H9 (cell line): ENCODE results near the gene SP6. TPM values are rescaled to one million over a fixed set of nuclear protein-coding genes. Genes with fewer than 3 reads are reported as not detected.

Source experiments
- DNase-seq: peaks from one replicate; pipeline ENCODE4 v3.0.0-alpha.2; 2017
- H2AFZ ChIP-seq: one replicate; pipeline ENCODE4 v1.6.1; 2013; ENCODE audit warnings: mild to moderate bottlenecking, low read length, control low read depth, moderate library complexity
- H2AK5ac ChIP-seq: 2 replicates; pipeline ENCODE4 v1.6.1; 2013; ENCODE audit warnings: low read length, control low read depth, mixed read lengths; ENCODE audit not compliant: insufficient read length
- H2BK120ac ChIP-seq: one replicate; pipeline ENCODE4 v1.6.1; 2013; ENCODE audit warnings: low read depth, mild to moderate bottlenecking, low read length, control low read depth, inconsistent platforms; ENCODE audit not compliant: poor library complexity, severe bottlenecking
- H2BK12ac ChIP-seq: 2 replicates; pipeline ENCODE4 v1.6.1; 2013; ENCODE audit warnings: low read length, control low read depth, mixed read lengths, low read depth; ENCODE audit not compliant: insufficient read length
- H2BK15ac ChIP-seq: 2 replicates; pipeline ENCODE4 v1.6.1; 2013; ENCODE audit warnings: low read depth, low read length, control low read depth
- H2BK20ac ChIP-seq: one replicate; pipeline ENCODE4 v1.6.1; 2013; ENCODE audit warnings: low read depth, mild to moderate bottlenecking, low read length, control low read depth, inconsistent platforms; ENCODE audit not compliant: poor library complexity, severe bottlenecking
- H2BK5ac ChIP-seq: 2 replicates; pipeline ENCODE4 v1.6.1; 2013; ENCODE audit warnings: low read length, control low read depth, mixed read lengths; ENCODE audit not compliant: insufficient read length
- H3K14ac ChIP-seq: 2 replicates; pipeline ENCODE4 v1.6.1; 2013; ENCODE audit warnings: low read length, control low read depth; ENCODE audit not compliant: insufficient read depth
- H3K18ac ChIP-seq: 2 replicates; pipeline ENCODE4 v1.6.1; 2013; ENCODE audit warnings: low read depth, mild to moderate bottlenecking, mixed read lengths, low read length, control low read depth; ENCODE audit not compliant: insufficient read length
- H3K23ac ChIP-seq: 2 replicates; pipeline ENCODE4 v1.6.1; 2013; ENCODE audit warnings: low read length, control low read depth, mixed read lengths, low read depth; ENCODE audit not compliant: insufficient read length
- H3K23me2 ChIP-seq: 2 replicates; pipeline ENCODE4 v1.6.1; 2013; ENCODE audit warnings: low read depth, mild to moderate bottlenecking, mixed read lengths, low read length, control low read depth; ENCODE audit not compliant: insufficient read length, poor library complexity, severe bottlenecking
- H3K27ac ChIP-seq: 2 replicates; pipeline ENCODE4 v1.5.1; 2013; ENCODE audit warnings: low read length, control low read depth, mixed read lengths, low read depth; ENCODE audit not compliant: insufficient read length
- H3K27me3 ChIP-seq: 2 replicates; pipeline ENCODE4 v1.6.1; 2013; ENCODE audit warnings: low read length, control low read depth, inconsistent platforms; ENCODE audit not compliant: insufficient read depth
- H3K4ac ChIP-seq: 2 replicates; pipeline ENCODE4 v1.6.1; 2013; ENCODE audit warnings: low read depth, mild to moderate bottlenecking, control low read depth, inconsistent platforms, low read length, moderate library complexity
- H3K4me1 ChIP-seq: 2 replicates; pipeline ENCODE4 v1.6.1; 2013; ENCODE audit warnings: low read length, control low read depth, inconsistent platforms; ENCODE audit not compliant: insufficient read depth
- H3K4me2 ChIP-seq: 2 replicates; pipeline ENCODE4 v1.6.1; 2013; ENCODE audit warnings: low read length, control low read depth, mixed read lengths; ENCODE audit not compliant: insufficient read length, insufficient read depth
- H3K56ac ChIP-seq: 2 replicates; pipeline ENCODE4 v1.6.1; 2013; ENCODE audit warnings: low read depth, mild to moderate bottlenecking, mixed read lengths, low read length, control low read depth; ENCODE audit not compliant: insufficient read length
- H3K79me1 ChIP-seq: 2 replicates; pipeline ENCODE4 v1.6.1; 2013; ENCODE audit warnings: low read depth, mild to moderate bottlenecking, moderate library complexity, low read length, control low read depth, inconsistent platforms; ENCODE audit not compliant: insufficient read depth, poor library complexity, severe bottlenecking
- H3K79me2 ChIP-seq: 2 replicates; pipeline ENCODE4 v1.6.1; 2013; ENCODE audit warnings: low read length, control low read depth, inconsistent platforms; ENCODE audit not compliant: insufficient read depth
- H3K9ac ChIP-seq: 2 replicates; pipeline ENCODE4 v1.6.1; 2013; ENCODE audit warnings: low read length, control low read depth, mixed read lengths; ENCODE audit not compliant: insufficient read length; ENCODE audit errors: extremely low read depth
- H3K9me3 ChIP-seq: one replicate; pipeline ENCODE4 v1.6.1; 2013; ENCODE audit warnings: low read depth, low read length, inconsistent platforms; ENCODE audit not compliant: control insufficient read depth
- H3T11ph ChIP-seq: one replicate; pipeline ENCODE4 v1.6.1; 2013; ENCODE audit warnings: mild to moderate bottlenecking, low read length, control low read depth, inconsistent platforms
- H4K20me1 ChIP-seq: one replicate; pipeline ENCODE4 v1.6.1; 2013; ENCODE audit not compliant: control insufficient read depth, insufficient read length, insufficient read depth
- H4K5ac ChIP-seq: 2 replicates; pipeline ENCODE4 v1.6.1; 2013; ENCODE audit warnings: low read depth, mild to moderate bottlenecking, mixed read lengths, low read length, control low read depth; ENCODE audit not compliant: insufficient read length
- H4K8ac ChIP-seq: replicated peaks from 2 replicates; pipeline ENCODE4 v1.6.1; 2013; ENCODE audit warnings: low read length, control low read depth, mixed read lengths, low read depth; ENCODE audit not compliant: insufficient read length
- H4K91ac ChIP-seq: 2 replicates; pipeline ENCODE4 v1.6.1; 2013; ENCODE audit warnings: low read depth, mild to moderate bottlenecking, moderate library complexity, mixed read lengths, low read length, control low read depth; ENCODE audit not compliant: insufficient read length
- H3K27ac Mint-ChIP-seq, 3 experiments: 2 replicates in 2 of 3; 3 replicates in 1 of 3; pipeline ENCODE4 v1.8.0; 2020 to 2021; ENCODE audit warnings: mixed read lengths in 3 of 3, mild to moderate bottlenecking in 1 of 3, moderate library complexity in 1 of 3
- H3K27me3 Mint-ChIP-seq: 2 replicates; pipeline ENCODE4 v1.8.0; 2021; ENCODE audit warnings: low read depth, mild to moderate bottlenecking, moderate library complexity, mixed read lengths
- H3K36me3 Mint-ChIP-seq, 3 experiments: 2 replicates in 2 of 3; 3 replicates in 1 of 3; pipeline ENCODE4 v1.8.0; 2020 to 2021; ENCODE audit warnings: low read depth in 3 of 3, mixed read lengths in 3 of 3; ENCODE audit not compliant: insufficient read depth in 1 of 3
- H3K4me1 Mint-ChIP-seq, 2 experiments: 2 replicates each; pipeline ENCODE4 v1.8.0; 2020; ENCODE audit warnings: mixed read lengths in 2 of 2
- H3K4me3 Mint-ChIP-seq, 2 experiments: 2 replicates in 1 of 2; 3 replicates in 1 of 2; pipeline ENCODE4 v1.8.0; 2020 to 2021; ENCODE audit warnings: mild to moderate bottlenecking in 2 of 2, mixed read lengths in 2 of 2, moderate library complexity in 1 of 2
- H3K9me3 Mint-ChIP-seq, 2 experiments: 2 replicates in 1 of 2; 3 replicates in 1 of 2; pipeline ENCODE4 v1.8.0; 2020; ENCODE audit warnings: mild to moderate bottlenecking in 2 of 2, mixed read lengths in 2 of 2, moderate library complexity in 1 of 2
- WGBS: extraction: QIAGEN DNeasy Blood & Tissue Kit; methylation state at CpG from one replicate; pipeline ENCODE4 v1.1.7; 2013; ENCODE audit warnings: missing lambda C conversion rate, low lambda C conversion rate, mixed read lengths; ENCODE audit not compliant: insufficient read length; ENCODE audit errors: extremely low coverage; 5-methylcytosine and 5-hydroxymethylcytosine counted together
- total RNA-seq: library from RNA; stranded (reverse); gene quantifications from 2 replicates; pipeline ENCODE4 v1.2.1, GENCODE V29; 2021
- TF ChIP-seq, protein P1 (sequence below): fragments of 200-600 bp; sonication (generic); conservative IDR thresholded peaks from 3 replicates; pipeline ENCODE4 v1.8.0; 2021; ENCODE audit warnings: antibody characterized with exemption, mild to moderate bottlenecking

Gene SP6
- total RNA-seq, 1 experiment from 2014 or later = 0.90 TPM

DNA sequence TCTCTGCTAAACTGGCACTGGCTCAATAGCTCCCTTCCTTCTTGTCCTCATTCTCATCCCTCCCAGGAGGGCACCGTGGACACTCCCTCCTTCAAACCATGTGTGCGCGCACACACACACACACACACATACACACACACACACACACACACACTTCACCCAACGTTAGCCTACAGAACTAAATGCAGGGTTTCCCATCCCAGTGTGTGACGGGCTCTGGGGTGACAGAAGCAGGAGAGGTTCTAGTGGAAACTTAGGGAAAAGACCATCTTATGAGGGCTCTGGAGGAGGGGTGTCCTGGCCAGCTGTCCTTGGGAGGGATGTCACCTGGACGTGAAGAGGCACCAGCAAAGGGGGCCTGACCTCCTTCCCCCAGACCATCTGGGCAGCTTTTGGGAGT is 49.1 kb downstream of the SP6 start:
- Histone ChIP-seq H2AFZ (no peak overlapping the region), H3K14ac (no peak overlapping the region), H3T11ph (no peak overlapping the region), H4K91ac (no peak overlapping the region), H4K8ac (no peak overlapping the region), H2BK120ac (no peak overlapping the region), H3K56ac (no peak overlapping the region), H3K27ac (no peak overlapping the region), H3K79me2 (no peaks in the 10 kb centered on the region), H3K79me1 (no peaks in the 10 kb centered on the region), H3K9ac (no peak overlapping the region), H3K23me2 (no peaks in the 10 kb centered on the region), H2BK20ac (no peak overlapping the region), H3K4ac (no peak overlapping the region), H3K4me2 (no peak overlapping the region), H2BK15ac (no peak overlapping the region), H3K23ac (no peak overlapping the region), H2BK12ac (no peak overlapping the region), H2AK5ac (no peak overlapping the region), H4K20me1 (no peaks in the 10 kb centered on the region), H3K18ac (no peak overlapping the region), H3K4me1 (no peaks in the 10 kb centered on the region), H3K27me3 (no peaks in the 10 kb centered on the region; the same call in 1 of the 2 replicates), H4K5ac (no peak overlapping the region), H2BK5ac (no peak overlapping the region), H3K9me3 (no peaks in the 10 kb centered on the region)
- H3K9me3 Mint-ChIP-seq = no peaks in the 10 kb centered on the region
- peaks cover 13% of the 10 kb centered on the region for H3K27me3 Mint-ChIP-seq
- no CpG with 5 or more reads among the region's 6 CpGs for WGBS
- TF ChIP-seq, protein P1, sequence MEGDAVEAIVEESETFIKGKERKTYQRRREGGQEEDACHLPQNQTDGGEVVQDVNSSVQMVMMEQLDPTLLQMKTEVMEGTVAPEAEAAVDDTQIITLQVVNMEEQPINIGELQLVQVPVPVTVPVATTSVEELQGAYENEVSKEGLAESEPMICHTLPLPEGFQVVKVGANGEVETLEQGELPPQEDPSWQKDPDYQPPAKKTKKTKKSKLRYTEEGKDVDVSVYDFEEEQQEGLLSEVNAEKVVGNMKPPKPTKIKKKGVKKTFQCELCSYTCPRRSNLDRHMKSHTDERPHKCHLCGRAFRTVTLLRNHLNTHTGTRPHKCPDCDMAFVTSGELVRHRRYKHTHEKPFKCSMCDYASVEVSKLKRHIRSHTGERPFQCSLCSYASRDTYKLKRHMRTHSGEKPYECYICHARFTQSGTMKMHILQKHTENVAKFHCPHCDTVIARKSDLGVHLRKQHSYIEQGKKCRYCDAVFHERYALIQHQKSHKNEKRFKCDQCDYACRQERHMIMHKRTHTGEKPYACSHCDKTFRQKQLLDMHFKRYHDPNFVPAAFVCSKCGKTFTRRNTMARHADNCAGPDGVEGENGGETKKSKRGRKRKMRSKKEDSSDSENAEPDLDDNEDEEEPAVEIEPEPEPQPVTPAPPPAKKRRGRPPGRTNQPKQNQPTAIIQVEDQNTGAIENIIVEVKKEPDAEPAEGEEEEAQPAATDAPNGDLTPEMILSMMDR = no peak
- no peak for DNase-seq
- H3K4me1 Mint-ChIP-seq = no peaks in the 10 kb centered on the region
- H3K4me3 Mint-ChIP-seq = no peak overlapping the region
- H3K36me3 Mint-ChIP-seq = no peaks in the 10 kb centered on the region
- H3K27ac Mint-ChIP-seq = no peak overlapping the region
